Measurements from ENCODE around the gene ZSCAN1.

ZSCAN1 gene

DNA sequence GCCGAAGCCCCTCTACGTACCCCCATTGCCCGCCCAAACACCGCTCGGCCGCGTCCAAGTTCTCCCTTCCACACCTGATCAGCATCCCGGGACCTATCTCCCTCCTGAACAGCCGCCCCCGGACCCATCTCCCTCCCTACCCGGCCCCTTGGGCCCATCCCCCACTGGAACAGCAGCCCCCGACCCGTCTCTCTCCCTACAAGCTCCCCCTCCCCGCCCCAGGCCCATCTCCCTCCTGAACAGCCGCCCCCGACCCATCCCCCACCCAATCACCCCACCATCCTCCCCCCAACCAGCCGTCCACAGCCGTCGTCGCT is 610 bp downstream of the ZSCAN1 start:
- Histone ChIP-seq H3K4me1 (ENCODE audit: control insufficient read depth, low read depth, low read length) (no peaks in the 10 kb centered on the region), H3K79me2 (ENCODE audit: control insufficient read depth, insufficient read depth, low read length) (no peaks in the 10 kb centered on the region), H2AK5ac (ENCODE audit: low read length) (no peak overlapping the region), H3K79me1 (ENCODE audit: low read length) (no peaks in the 10 kb centered on the region), H3K18ac (ENCODE audit: low read length) (peak overlapping the region; percentile 65), H4K5ac (ENCODE audit: low read length) (no peak overlapping the region), H2BK15ac (replicated peaks; ENCODE audit: low read depth) (no peak overlapping the region), H3K4me3 (ENCODE audit: low read length) (peak overlapping the region; percentile 37), H2BK120ac (ENCODE audit: low read depth, low read length) (no peak overlapping the region), H3K9ac (ENCODE audit: low read length) (peak overlapping the region; percentile 64), H3K4me2 (ENCODE audit: low read length) (peak overlapping the region; percentile 40), H4K8ac (ENCODE audit: low read depth, low read length) (no peak overlapping the region), H2BK5ac (ENCODE audit: low read length) (no peak overlapping the region), H3K56ac (ENCODE audit: low read length) (peak overlapping the region; percentile 90), H3K27ac (ENCODE audit: low read depth, low read length) (no peak overlapping the region), H3K4ac (ENCODE audit: low read depth, low read length) (peak overlapping the region; percentile 56), H3K36me3 (ENCODE audit: control insufficient read depth, insufficient read depth, low read length) (no peaks in the 10 kb centered on the region), H3K27me3 (ENCODE audit: insufficient read depth, low read length, poor library complexity) (no peaks in the 10 kb centered on the region), H3K23ac (ENCODE audit: low read length) (peak overlapping the region; percentile 85)
- DNase-seq, result peak; percentile 37
- WGBS (ENCODE audit: extremely low coverage, insufficient coverage, low lambda C conversion rate), result no CpG with 5 or more reads among the region's 20 CpGs

GRCh38 chr19:58035863-58036262 is 2.0 kb downstream of the ZSCAN1 start:
- Histone ChIP-seq H4K8ac (ENCODE audit: low read depth, low read length) (no peak overlapping the region), H3K23ac (ENCODE audit: low read length) (no peak overlapping the region), H3K56ac (ENCODE audit: low read length) (no peak overlapping the region), H3K4ac (ENCODE audit: low read depth, low read length) (no peak overlapping the region), H3K36me3 (ENCODE audit: control insufficient read depth, insufficient read depth, low read length) (no peaks in the 10 kb centered on the region), H3K79me2 (ENCODE audit: control insufficient read depth, insufficient read depth, low read length) (no peaks in the 10 kb centered on the region), H3K4me3 (ENCODE audit: low read length) (no peak overlapping the region), H3K18ac (ENCODE audit: low read length) (no peak overlapping the region), H3K4me1 (ENCODE audit: control insufficient read depth, low read depth, low read length) (no peaks in the 10 kb centered on the region), H4K5ac (ENCODE audit: low read length) (no peak overlapping the region), H3K4me2 (ENCODE audit: low read length) (no peak overlapping the region), H2AK5ac (ENCODE audit: low read length) (no peak overlapping the region), H2BK120ac (ENCODE audit: low read depth, low read length) (no peak overlapping the region), H2BK5ac (ENCODE audit: low read length) (no peak overlapping the region), H3K9ac (ENCODE audit: low read length) (no peak overlapping the region), H3K27ac (ENCODE audit: low read depth, low read length) (no peak overlapping the region), H2BK15ac (replicated peaks; ENCODE audit: low read depth) (no peak overlapping the region), H3K79me1 (ENCODE audit: low read length) (no peaks in the 10 kb centered on the region), H3K27me3 (ENCODE audit: insufficient read depth, low read length, poor library complexity) (no peaks in the 10 kb centered on the region)
- no CpG with 5 or more reads among the region's 8 CpGs for WGBS (ENCODE audit: extremely low coverage, insufficient coverage, low lambda C conversion rate)
- no peak for DNase-seq

DNA sequence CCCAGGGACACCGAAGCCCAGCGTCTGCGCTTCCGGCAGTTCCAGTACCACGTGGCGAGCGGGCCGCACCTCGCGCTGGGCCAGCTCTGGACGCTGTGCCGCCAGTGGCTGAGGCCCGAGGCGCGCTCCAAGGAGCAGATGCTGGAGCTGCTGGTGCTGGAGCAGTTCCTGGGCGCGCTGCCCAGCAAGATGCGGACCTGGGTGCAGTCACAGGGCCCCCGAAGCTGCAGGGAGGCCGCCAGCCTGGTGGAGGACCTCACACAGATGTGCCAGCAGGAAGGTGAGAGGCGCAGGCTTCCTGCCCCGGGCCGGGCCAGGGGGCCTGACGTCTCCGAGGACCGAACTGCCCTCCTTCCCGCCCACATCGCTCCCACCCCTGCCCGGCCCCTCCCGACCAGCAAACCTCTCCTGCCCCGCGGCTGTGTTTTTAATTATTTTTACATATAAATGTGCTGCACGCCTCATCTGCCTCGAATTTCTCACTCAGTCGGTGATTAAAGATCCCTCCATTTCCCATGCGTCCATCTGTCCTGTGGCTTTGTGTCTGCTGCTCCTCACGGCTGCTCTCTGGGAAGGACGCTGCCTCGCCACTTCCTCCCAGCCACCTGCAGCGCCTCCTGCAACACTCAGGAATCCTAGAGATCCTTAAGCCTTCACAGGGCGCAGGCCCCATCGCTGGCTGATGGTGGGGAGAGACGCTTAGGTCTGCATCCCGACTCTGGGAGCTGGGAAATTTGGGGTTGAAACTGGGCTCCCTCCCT is 4.3 kb downstream of the ZSCAN1 start:
- H3K4me3 ChIP-seq (ENCODE audit: low read length), result no peak overlapping the region
- H2AK5ac ChIP-seq (ENCODE audit: low read length), result no peak overlapping the region
- no peak overlapping the region for H2BK120ac ChIP-seq (ENCODE audit: low read depth, low read length)
- no peak overlapping the region for H4K5ac ChIP-seq (ENCODE audit: low read length)
- H3K4me2 ChIP-seq (ENCODE audit: low read length), result no peak overlapping the region
- no peaks in the 10 kb centered on the region for H3K36me3 ChIP-seq (ENCODE audit: control insufficient read depth, insufficient read depth, low read length)
- H3K23ac ChIP-seq (ENCODE audit: low read length), result no peak overlapping the region
- H2BK15ac ChIP-seq (replicated peaks; ENCODE audit: low read depth), result no peak overlapping the region
- no peak overlapping the region for H3K9ac ChIP-seq (ENCODE audit: low read length)
- H3K18ac ChIP-seq (ENCODE audit: low read length), result no peak overlapping the region
- no peak overlapping the region for H2BK5ac ChIP-seq (ENCODE audit: low read length)
- no peaks in the 10 kb centered on the region for H3K27me3 ChIP-seq (ENCODE audit: insufficient read depth, low read length, poor library complexity)
- no CpG with 5 or more reads among the region's 44 CpGs for WGBS (ENCODE audit: extremely low coverage, insufficient coverage, low lambda C conversion rate)
- peak; percentile 70 for DNase-seq
- peak overlapping the region; percentile 11 for H3K56ac ChIP-seq (ENCODE audit: low read length)
- H3K4me1 ChIP-seq (ENCODE audit: control insufficient read depth, low read depth, low read length), result no peaks in the 10 kb centered on the region
- H3K79me2 ChIP-seq (ENCODE audit: control insufficient read depth, insufficient read depth, low read length), result no peaks in the 10 kb centered on the region
- H3K79me1 ChIP-seq (ENCODE audit: low read length), result no peaks in the 10 kb centered on the region
- H4K8ac ChIP-seq (ENCODE audit: low read depth, low read length), result no peak overlapping the region
- no peak overlapping the region for H3K27ac ChIP-seq (ENCODE audit: low read depth, low read length)
- no peak overlapping the region for H3K4ac ChIP-seq (ENCODE audit: low read depth, low read length)

GRCh38 chr19:58038688-58039204 is 4.9 kb downstream of the ZSCAN1 start:
- H3K79me2 ChIP-seq (ENCODE audit: control insufficient read depth, insufficient read depth, low read length), result no peaks in the 10 kb centered on the region
- H2BK5ac ChIP-seq (ENCODE audit: low read length), result no peak overlapping the region
- H3K4me2 ChIP-seq (ENCODE audit: low read length), result no peak overlapping the region
- H3K4me1 ChIP-seq (ENCODE audit: control insufficient read depth, low read depth, low read length), result no peaks in the 10 kb centered on the region
- H3K9ac ChIP-seq (ENCODE audit: low read length), result no peak overlapping the region
- no peak overlapping the region for H4K8ac ChIP-seq (ENCODE audit: low read depth, low read length)
- WGBS (ENCODE audit: extremely low coverage, insufficient coverage, low lambda C conversion rate), result no CpG with 5 or more reads among the region's 8 CpGs
- no peak overlapping the region for H2AK5ac ChIP-seq (ENCODE audit: low read length)
- H3K79me1 ChIP-seq (ENCODE audit: low read length), result no peaks in the 10 kb centered on the region
- no peak overlapping the region for H3K27ac ChIP-seq (ENCODE audit: low read depth, low read length)
- peak overlapping the region; percentile 11 for H3K56ac ChIP-seq (ENCODE audit: low read length)
- no peaks in the 10 kb centered on the region for H3K27me3 ChIP-seq (ENCODE audit: insufficient read depth, low read length, poor library complexity)
- H3K36me3 ChIP-seq (ENCODE audit: control insufficient read depth, insufficient read depth, low read length), result no peaks in the 10 kb centered on the region
- H4K5ac ChIP-seq (ENCODE audit: low read length), result no peak overlapping the region
- H3K4me3 ChIP-seq (ENCODE audit: low read length), result no peak overlapping the region
- H2BK120ac ChIP-seq (ENCODE audit: low read depth, low read length), result no peak overlapping the region
- no peak overlapping the region for H3K23ac ChIP-seq (ENCODE audit: low read length)
- DNase-seq, result peak; percentile 59
- H3K18ac ChIP-seq (ENCODE audit: low read length), result no peak overlapping the region
- no peak overlapping the region for H2BK15ac ChIP-seq (replicated peaks; ENCODE audit: low read depth)
- no peak overlapping the region for H3K4ac ChIP-seq (ENCODE audit: low read depth, low read length)

- no peak overlapping the region for H3K23ac ChIP-seq (ENCODE audit: low read length)
- H2BK120ac ChIP-seq (ENCODE audit: low read depth, low read length), result no peak overlapping the region
- no peak overlapping the region for H4K8ac ChIP-seq (ENCODE audit: low read depth, low read length)
- H4K5ac ChIP-seq (ENCODE audit: low read length), result no peak overlapping the region
- no peak overlapping the region for H2BK5ac ChIP-seq (ENCODE audit: low read length)
- H3K4me1 ChIP-seq (ENCODE audit: control insufficient read depth, low read depth, low read length), result no peaks in the 10 kb centered on the region
- H3K4ac ChIP-seq (ENCODE audit: low read depth, low read length), result no peak overlapping the region
- no peaks in the 10 kb centered on the region for H3K27me3 ChIP-seq (ENCODE audit: insufficient read depth, low read length, poor library complexity)
- H3K27ac ChIP-seq (ENCODE audit: low read depth, low read length), result no peak overlapping the region
- no peak overlapping the region for H3K18ac ChIP-seq (ENCODE audit: low read length)
- H3K4me2 ChIP-seq (ENCODE audit: low read length), result no peak overlapping the region
- no peaks in the 10 kb centered on the region for H3K79me1 ChIP-seq (ENCODE audit: low read length)
- no peak for DNase-seq
- no peaks in the 10 kb centered on the region for H3K79me2 ChIP-seq (ENCODE audit: control insufficient read depth, insufficient read depth, low read length)
- H3K4me3 ChIP-seq (ENCODE audit: low read length), result no peak overlapping the region
- H3K36me3 ChIP-seq (ENCODE audit: control insufficient read depth, insufficient read depth, low read length), result no peaks in the 10 kb centered on the region
- H2BK15ac ChIP-seq (replicated peaks; ENCODE audit: low read depth), result no peak overlapping the region
- H2AK5ac ChIP-seq (ENCODE audit: low read length), result no peak overlapping the region
- WGBS (ENCODE audit: extremely low coverage, insufficient coverage, low lambda C conversion rate), result no CpG with 5 or more reads among the region's 21 CpGs
- H3K9ac ChIP-seq (ENCODE audit: low read length), result no peak overlapping the region
- no peak overlapping the region for H3K56ac ChIP-seq (ENCODE audit: low read length)
Observed at GRCh38 chr19:58040751-58041525, 7.1 kb downstream of the ZSCAN1 start.
